ENCODE data around the gene RHOBTB1.

Gene RHOBTB1

DNA sequence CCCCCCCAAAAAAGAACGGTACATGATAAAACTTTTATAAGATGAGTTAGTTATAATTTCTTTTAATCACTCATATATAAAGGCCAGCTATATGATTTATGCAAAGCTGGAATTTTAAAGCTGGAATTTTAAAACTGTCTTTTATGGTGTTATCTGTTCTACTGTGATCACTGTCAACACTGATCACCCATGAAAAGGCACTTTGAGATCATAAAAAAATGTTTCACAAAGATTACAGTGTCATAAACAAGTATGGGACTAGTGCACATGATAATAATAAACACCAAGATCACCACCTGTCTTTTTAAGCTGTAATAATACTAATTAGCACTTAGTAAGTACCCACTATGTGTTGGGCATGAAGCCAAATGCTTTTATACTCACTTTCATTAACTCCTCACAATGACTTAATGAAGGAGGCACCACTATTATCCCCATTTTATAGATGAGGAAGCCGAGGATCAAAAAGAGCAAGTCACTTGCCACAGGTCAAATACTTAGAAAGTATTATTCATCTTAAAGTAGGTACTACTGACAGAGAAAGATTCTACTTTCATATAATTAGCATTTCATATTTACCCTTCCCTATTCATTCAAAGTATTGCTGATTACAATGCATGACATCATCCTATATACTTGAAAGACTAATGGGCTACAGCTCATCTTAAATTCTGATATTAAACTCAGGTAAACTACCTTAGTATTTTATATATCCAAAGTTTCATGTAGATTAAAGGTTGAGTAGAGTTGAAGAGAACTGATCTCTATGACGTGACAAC is 8.3 kb upstream of the RHOBTB1 start:
- no peak overlapping the region for H3K9ac ChIP-seq (ENCODE audit: low read length)
- H2AFZ ChIP-seq (ENCODE audit: low read length) = no peak overlapping the region
- H4K20me1 ChIP-seq (ENCODE audit: insufficient read depth, low read length) = no peaks in the 10 kb centered on the region
- no peak overlapping the region for H3K4me3 ChIP-seq (ENCODE audit: low read depth, low read length, poor library complexity, severe bottlenecking)
- H3K9me2 ChIP-seq (ENCODE audit: low read depth, low read length) = no peaks in the 10 kb centered on the region
- no peak overlapping the region for H3K4me2 ChIP-seq (ENCODE audit: low read length)
- H3F3A ChIP-seq (ENCODE audit: insufficient read depth, low read length) = no peaks in the 10 kb centered on the region
- no peaks in the 10 kb centered on the region for H3K4me1 ChIP-seq (ENCODE audit: insufficient read depth, low read length, severe bottlenecking)
- H3K9me3 ChIP-seq (ENCODE audit: low read length) = no peaks in the 10 kb centered on the region
- no peak for TF ChIP-seq EZH2 (IDR thresholded peaks at IDR 0.05; ENCODE audit: borderline replicate concordance, low read length)
- TF ChIP-seq, protein P1, sequence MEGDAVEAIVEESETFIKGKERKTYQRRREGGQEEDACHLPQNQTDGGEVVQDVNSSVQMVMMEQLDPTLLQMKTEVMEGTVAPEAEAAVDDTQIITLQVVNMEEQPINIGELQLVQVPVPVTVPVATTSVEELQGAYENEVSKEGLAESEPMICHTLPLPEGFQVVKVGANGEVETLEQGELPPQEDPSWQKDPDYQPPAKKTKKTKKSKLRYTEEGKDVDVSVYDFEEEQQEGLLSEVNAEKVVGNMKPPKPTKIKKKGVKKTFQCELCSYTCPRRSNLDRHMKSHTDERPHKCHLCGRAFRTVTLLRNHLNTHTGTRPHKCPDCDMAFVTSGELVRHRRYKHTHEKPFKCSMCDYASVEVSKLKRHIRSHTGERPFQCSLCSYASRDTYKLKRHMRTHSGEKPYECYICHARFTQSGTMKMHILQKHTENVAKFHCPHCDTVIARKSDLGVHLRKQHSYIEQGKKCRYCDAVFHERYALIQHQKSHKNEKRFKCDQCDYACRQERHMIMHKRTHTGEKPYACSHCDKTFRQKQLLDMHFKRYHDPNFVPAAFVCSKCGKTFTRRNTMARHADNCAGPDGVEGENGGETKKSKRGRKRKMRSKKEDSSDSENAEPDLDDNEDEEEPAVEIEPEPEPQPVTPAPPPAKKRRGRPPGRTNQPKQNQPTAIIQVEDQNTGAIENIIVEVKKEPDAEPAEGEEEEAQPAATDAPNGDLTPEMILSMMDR (IDR thresholded peaks at IDR 0.05; ENCODE audit: low read length) = no peak
- no peak overlapping the region for H3K27ac ChIP-seq (ENCODE audit: low read depth, low read length, poor library complexity, severe bottlenecking)
- no peaks in the 10 kb centered on the region for H3K27me3 ChIP-seq (ENCODE audit: insufficient read depth, low read length)
- no peaks in the 10 kb centered on the region for H3K79me2 ChIP-seq (ENCODE audit: insufficient read depth, low read length)
- H3K36me3 ChIP-seq (ENCODE audit: insufficient read depth, low read length) = no peaks in the 10 kb centered on the region

DNA sequence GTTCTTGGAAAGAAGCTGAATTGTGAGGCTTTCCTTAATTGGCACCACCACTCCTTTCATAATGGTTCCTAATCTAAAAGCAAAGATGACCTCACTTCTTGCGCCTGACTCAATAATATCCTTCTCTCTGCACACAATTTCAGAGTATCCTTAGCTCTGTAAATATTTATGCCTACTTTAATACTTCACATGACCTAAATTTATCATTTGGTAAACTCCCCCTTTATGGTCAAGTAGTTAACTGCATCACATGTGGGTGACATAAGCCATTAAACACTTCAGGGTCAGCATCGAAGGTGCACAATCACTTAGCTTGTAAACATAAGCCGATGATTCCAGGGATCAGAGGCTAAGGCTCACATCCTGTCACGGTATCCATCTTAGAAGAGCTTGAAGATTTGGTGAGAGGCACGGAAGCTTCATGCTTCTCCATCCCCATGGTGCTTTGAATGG is 7.3 kb upstream of the RHOBTB1 start:
- Histone ChIP-seq H3K9ac (ENCODE audit: low read length) (no peak overlapping the region), H3K27ac (ENCODE audit: low read depth, low read length, poor library complexity, severe bottlenecking) (no peak overlapping the region), H3K79me2 (ENCODE audit: insufficient read depth, low read length) (no peaks in the 10 kb centered on the region), H3K4me1 (ENCODE audit: insufficient read depth, low read length, severe bottlenecking) (no peaks in the 10 kb centered on the region), H2AFZ (ENCODE audit: low read length) (no peak overlapping the region), H4K20me1 (ENCODE audit: insufficient read depth, low read length) (no peaks in the 10 kb centered on the region), H3F3A (ENCODE audit: insufficient read depth, low read length) (no peaks in the 10 kb centered on the region), H3K4me2 (ENCODE audit: low read length) (no peak overlapping the region), H3K9me2 (ENCODE audit: low read depth, low read length) (no peaks in the 10 kb centered on the region), H3K36me3 (ENCODE audit: insufficient read depth, low read length) (no peaks in the 10 kb centered on the region), H3K9me3 (ENCODE audit: low read length) (no peaks in the 10 kb centered on the region), H3K4me3 (ENCODE audit: low read depth, low read length, poor library complexity, severe bottlenecking) (no peak overlapping the region), H3K27me3 (ENCODE audit: insufficient read depth, low read length) (no peaks in the 10 kb centered on the region)
- no peak for TF ChIP-seq EZH2 (IDR thresholded peaks at IDR 0.05; ENCODE audit: borderline replicate concordance, low read length)
- TF ChIP-seq, protein P1 (IDR thresholded peaks at IDR 0.05; ENCODE audit: low read length) = no peak

GRCh38 chr10:60950300-60950699 is 6.3 kb upstream of the RHOBTB1 start:
- Histone ChIP-seq H3K9ac (ENCODE audit: low read length) (no peak overlapping the region), H4K20me1 (ENCODE audit: insufficient read depth, low read length) (no peaks in the 10 kb centered on the region), H3K79me2 (ENCODE audit: insufficient read depth, low read length) (no peaks in the 10 kb centered on the region), H3K27ac (ENCODE audit: low read depth, low read length, poor library complexity, severe bottlenecking) (no peak overlapping the region), H3K36me3 (ENCODE audit: insufficient read depth, low read length) (no peaks in the 10 kb centered on the region), H2AFZ (ENCODE audit: low read length) (no peak overlapping the region), H3K9me3 (ENCODE audit: low read length) (no peaks in the 10 kb centered on the region), H3K27me3 (ENCODE audit: insufficient read depth, low read length) (no peaks in the 10 kb centered on the region), H3K4me2 (ENCODE audit: low read length) (no peak overlapping the region), H3K9me2 (ENCODE audit: low read depth, low read length) (no peaks in the 10 kb centered on the region), H3F3A (ENCODE audit: insufficient read depth, low read length) (no peaks in the 10 kb centered on the region), H3K4me3 (ENCODE audit: low read depth, low read length, poor library complexity, severe bottlenecking) (no peak overlapping the region), H3K4me1 (ENCODE audit: insufficient read depth, low read length, severe bottlenecking) (no peaks in the 10 kb centered on the region)
- TF ChIP-seq, protein P1 (IDR thresholded peaks at IDR 0.05; ENCODE audit: low read length) = no peak
- TF ChIP-seq EZH2 (IDR thresholded peaks at IDR 0.05; ENCODE audit: borderline replicate concordance, low read length) = no peak

Measured in OCI-LY1 (cell line).